T follicular helper cell (primary cell): ENCODE results near the gene TCEANC2.

Source experiments
- DNase-seq: peaks from one replicate; pipeline ENCODE4 v3.0.0-alpha.2; 2020; ENCODE audit warnings: low read depth

Gene TCEANC2

GRCh38 chr1:54114001-54114400 is 60.6 kb downstream of the TCEANC2 start:
- DNase-seq, result no peak

- no peak for DNase-seq
These were observed 61.5 kb downstream of the TCEANC2 start for GRCh38 chr1:54114955-54115354.

GRCh38 chr1:54115520-54115919 is 62.1 kb downstream of the TCEANC2 start:
- no peak for DNase-seq

- DNase-seq, result no peak
These were observed 64.6 kb downstream of the TCEANC2 start for GRCh38 chr1:54117815-54118563.

GRCh38 chr1:54118704-54119103 is 65.3 kb downstream of the TCEANC2 start:
- no peak for DNase-seq

- no peak for DNase-seq
These were observed 66.8 kb downstream of the TCEANC2 start for GRCh38 chr1:54120018-54120697.

- no peak for DNase-seq
These were observed 67.5 kb downstream of the TCEANC2 start for GRCh38 chr1:54120698-54121481.

GRCh38 chr1:54121482-54122134 is 68.2 kb downstream of the TCEANC2 start:
- peak; percentile 46 for DNase-seq

GRCh38 chr1:54122135-54122751 is 68.8 kb downstream of the TCEANC2 start:
- DNase-seq, result no peak

- no peak for DNase-seq
These were observed 69.6 kb downstream of the TCEANC2 start for GRCh38 chr1:54122992-54123391.

GRCh38 chr1:54124472-54124871 is 71.1 kb downstream of the TCEANC2 start:
- DNase-seq, result no peak

- DNase-seq, result no peak
These were observed 71.5 kb downstream of the TCEANC2 start for GRCh38 chr1:54124906-54125305.

GRCh38 chr1:54125386-54126070 is 72.1 kb downstream of the TCEANC2 start:
- no peak for DNase-seq

GRCh38 chr1:54126271-54126815 is 72.9 kb downstream of the TCEANC2 start:
- no peak for DNase-seq

- no peak for DNase-seq
These were observed 74.3 kb downstream of the TCEANC2 start for GRCh38 chr1:54127594-54128300.

- no peak for DNase-seq
These were observed 76.5 kb downstream of the TCEANC2 start for GRCh38 chr1:54129858-54130257.

GRCh38 chr1:54131419-54131818 is 78.0 kb downstream of the TCEANC2 start:
- no peak for DNase-seq

- no peak for DNase-seq
These were observed 79.1 kb downstream of the TCEANC2 start for GRCh38 chr1:54132495-54132894.

- no peak for DNase-seq
These were observed 80.9 kb downstream of the TCEANC2 start for GRCh38 chr1:54134295-54134694.

- DNase-seq, result no peak
These were observed 82.2 kb downstream of the TCEANC2 start for GRCh38 chr1:54135436-54136120.
